ENCODE results near the gene TOMM5. TPM values are rescaled to one million over a fixed set of nuclear protein-coding genes. Genes with fewer than 3 reads are reported as not detected.

TOMM5 gene
- total RNA-seq, 6 donors from 2014 or later: 35.4 to 83.5 (median 54.2) TPM

GRCh38 chr9:37543468-37543867 lies 48.9 kb downstream of the TOMM5 start:
- no peak for TF ChIP-seq EP300 (IDR thresholded peaks at IDR 0.05)
- no peak for TF ChIP-seq POLR2A (IDR thresholded peaks at IDR 0.05)
- TF ChIP-seq CTCF (IDR thresholded peaks at IDR 0.05): no peak
- TF ChIP-seq POLR2AphosphoS5 (IDR thresholded peaks at IDR 0.05): no peak
- Histone ChIP-seq H3K27me3 (no peaks in the 10 kb centered on the region), H3K27ac (no peak overlapping the region), H3K4me3 (no peak overlapping the region), H3K9me3 (no peaks in the 10 kb centered on the region), H3K36me3 (peaks cover 0 to 8% (median 4%) of the 10 kb centered on the region in 4 donors), H3K4me1 (no peaks in the 10 kb centered on the region)
- ATAC-seq (ENCODE audit: low FRiP score in 2 of 2) (no peak), DNase-seq (no peak)
- 91 to 100% methylated on average over 1 of the region's 1 CpG for WGBS, 2 donors

- Histone ChIP-seq H3K9me3 (no peaks in the 10 kb centered on the region), H3K36me3 (peaks cover 0 to 13% (median 7%) of the 10 kb centered on the region in 4 donors), H3K27me3 (no peaks in the 10 kb centered on the region), H3K27ac (no peak overlapping the region), H3K4me3 (no peak overlapping the region), H3K4me1 (no peaks in the 10 kb centered on the region)
- TF ChIP-seq POLR2A (IDR thresholded peaks at IDR 0.05) (no peak), EP300 (IDR thresholded peaks at IDR 0.05) (no peak), POLR2AphosphoS5 (IDR thresholded peaks at IDR 0.05) (no peak), CTCF (IDR thresholded peaks at IDR 0.05) (no peak)
- 43 to 67% methylated on average over 1 of the region's 1 CpG for WGBS, 2 donors
- DNase-seq: no peak
- ATAC-seq (ENCODE audit: low FRiP score in 2 of 2): no peak
These were observed 49.5 kb downstream of the TOMM5 start for GRCh38 chr9:37542895-37543294.

DNA sequence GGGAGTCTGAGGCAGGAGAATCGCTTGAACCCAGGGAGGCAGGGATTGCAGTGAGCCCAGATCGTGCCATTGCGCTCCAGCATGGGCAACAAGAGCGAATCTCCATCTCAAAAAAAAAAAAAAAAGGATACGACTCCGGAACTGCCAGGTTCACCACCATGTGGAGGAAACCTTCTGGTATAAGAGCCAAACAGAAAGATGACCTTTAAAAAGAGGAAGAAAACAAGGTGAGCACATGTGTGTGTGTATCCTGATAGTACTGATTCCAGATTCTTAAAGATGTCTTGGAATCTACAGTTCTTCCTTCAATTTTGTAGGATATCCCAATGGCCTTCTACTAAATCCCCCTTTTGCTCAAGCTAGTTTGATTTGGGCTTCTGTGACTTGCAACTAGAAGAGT lies 49.9 kb downstream of the TOMM5 start:
- H3K27ac ChIP-seq: no peak overlapping the region
- H3K36me3 ChIP-seq: peaks cover 0 to 17% (median 9%) of the 10 kb centered on the region in 4 donors
- WGBS, 2 donors: 95 to 96% methylated on average over 6 of the region's 6 CpGs
- H3K4me1 ChIP-seq: no peaks in the 10 kb centered on the region
- no peak for DNase-seq
- no peak for ATAC-seq (ENCODE audit: low FRiP score in 2 of 2)
- no peak overlapping the region for H3K4me3 ChIP-seq
- H3K27me3 ChIP-seq: no peaks in the 10 kb centered on the region
- no peaks in the 10 kb centered on the region for H3K9me3 ChIP-seq
- no peak for TF ChIP-seq POLR2A (IDR thresholded peaks at IDR 0.05)
- TF ChIP-seq POLR2AphosphoS5 (IDR thresholded peaks at IDR 0.05): no peak
- TF ChIP-seq EP300 (IDR thresholded peaks at IDR 0.05): no peak
- TF ChIP-seq CTCF (IDR thresholded peaks at IDR 0.05): no peak

- peaks cover 0 to 28% (median 17%) of the 10 kb centered on the region in 4 donors for H3K36me3 ChIP-seq
- DNase-seq (peak in 1 of 2 donors; percentile 49), ATAC-seq (ENCODE audit: low FRiP score in 2 of 2) (no peak)
- TF ChIP-seq POLR2A (IDR thresholded peaks at IDR 0.05) (no peak), POLR2AphosphoS5 (IDR thresholded peaks at IDR 0.05) (no peak), CTCF (IDR thresholded peaks at IDR 0.05) (no peak), EP300 (IDR thresholded peaks at IDR 0.05) (no peak)
- no peaks in the 10 kb centered on the region for H3K9me3 ChIP-seq
- H3K27ac ChIP-seq: no peak overlapping the region
- 95 to 98% methylated on average over 5 to 8 of the region's 8 CpGs for WGBS, 2 donors
- no peaks in the 10 kb centered on the region for H3K4me1 ChIP-seq
- no peak overlapping the region for H3K4me3 ChIP-seq
- H3K27me3 ChIP-seq: no peaks in the 10 kb centered on the region
These were observed 50.9 kb downstream of the TOMM5 start for GRCh38 chr9:37541465-37541864.

GRCh38 chr9:37540634-37541033 lies 51.8 kb downstream of the TOMM5 start:
- WGBS, 2 donors: 47 to 48% methylated on average over 3 of the region's 3 CpGs
- no peak overlapping the region for H3K27ac ChIP-seq
- no peaks in the 10 kb centered on the region for H3K9me3 ChIP-seq
- peak in 1 of 2 donors; percentile 59 for DNase-seq
- TF ChIP-seq CTCF (IDR thresholded peaks at IDR 0.05): no peak
- no peak for TF ChIP-seq POLR2A (IDR thresholded peaks at IDR 0.05)
- TF ChIP-seq EP300 (IDR thresholded peaks at IDR 0.05): no peak
- no peak for TF ChIP-seq POLR2AphosphoS5 (IDR thresholded peaks at IDR 0.05)
- no peak for ATAC-seq (ENCODE audit: low FRiP score in 2 of 2)
- no peaks in the 10 kb centered on the region for H3K27me3 ChIP-seq
- H3K4me1 ChIP-seq: no peaks in the 10 kb centered on the region
- peaks cover 0 to 31% (median 19%) of the 10 kb centered on the region in 4 donors for H3K36me3 ChIP-seq
- H3K4me3 ChIP-seq: no peak overlapping the region

All from upper lobe of left lung (tissue), 6 donors.